ENCODE measurements around the gene ARHGAP1. TPM values are rescaled to one million over a fixed set of nuclear protein-coding genes. Genes with fewer than 3 reads are reported as not detected.

The ARHGAP1 gene
- total and polyA plus RNA-seq, 12 donors: 18.7 to 125 (median 70.2) TPM

GRCh38 chr11:46745328-46745727, 44.9 kb upstream of the ARHGAP1 start:
- Histone ChIP-seq H3K27me3 (no peaks in the 10 kb centered on the region), H3K27ac (no peak overlapping the region), H3K4me3 (no peak overlapping the region), H3K4me1 (replicated peaks in 1 of 2) (no peaks in the 10 kb centered on the region), H3K9me3 (replicated peaks in 1 of 3) (no peaks in the 10 kb centered on the region), H3K36me3 (replicated peaks in 1 of 2) (peaks cover 0 to 88% of the 10 kb centered on the region in 2 donors)
- DNase-seq: no peak
- TF ChIP-seq POLR2A (IDR thresholded peaks at IDR 0.05) (no peak), CTCF (IDR thresholded peaks at IDR 0.05) (no peak)
- 75 to 90% (median 85%) methylated on average over 1 of the region's 1 CpG for WGBS, 4 donors
- intact Hi-C loops (cut with DNase I): no loop called here

GRCh38 chr11:46743693-46744339, 43.4 kb upstream of the ARHGAP1 start:
- no peak for DNase-seq
- no peak overlapping the region for H3K27ac ChIP-seq
- 77 to 91% (median 83%) methylated on average over 10 of the region's 10 CpGs for WGBS, 4 donors
- TF ChIP-seq POLR2A (IDR thresholded peaks at IDR 0.05) (no peak), CTCF (IDR thresholded peaks at IDR 0.05) (no peak)
- no peaks in the 10 kb centered on the region for H3K9me3 ChIP-seq (replicated peaks in 1 of 3)
- H3K4me1 ChIP-seq (replicated peaks in 1 of 2): no peaks in the 10 kb centered on the region
- H3K36me3 ChIP-seq (replicated peaks in 1 of 2): peaks cover 0 to 73% of the 10 kb centered on the region in 2 donors
- intact Hi-C loops (cut with DNase I): no loop called here
- H3K4me3 ChIP-seq: no peak overlapping the region
- H3K27me3 ChIP-seq: no peaks in the 10 kb centered on the region

GRCh38 chr11:46743043-46743442, 42.6 kb upstream of the ARHGAP1 start:
- Histone ChIP-seq H3K9me3 (replicated peaks in 1 of 3) (no peaks in the 10 kb centered on the region), H3K27ac (no peak overlapping the region), H3K4me1 (replicated peaks in 1 of 2) (no peaks in the 10 kb centered on the region), H3K4me3 (no peak overlapping the region), H3K27me3 (no peaks in the 10 kb centered on the region), H3K36me3 (replicated peaks in 1 of 2) (peaks cover 0 to 65% of the 10 kb centered on the region in 2 donors)
- intact Hi-C loops (cut with DNase I): no loop called here
- TF ChIP-seq POLR2A (IDR thresholded peaks at IDR 0.05) (no peak), CTCF (IDR thresholded peaks at IDR 0.05) (no peak)
- DNase-seq: no peak
- WGBS, 4 donors: 86 to 94% (median 93%) methylated on average over 2 of the region's 2 CpGs

GRCh38 chr11:46741600-46742484, 41.4 kb upstream of the ARHGAP1 start:
- Histone ChIP-seq H3K36me3 (replicated peaks in 1 of 2) (peaks cover 0 to 53% of the 10 kb centered on the region in 2 donors), H3K27me3 (no peaks in the 10 kb centered on the region), H3K27ac (no peak overlapping the region), H3K4me1 (replicated peaks in 1 of 2) (no peaks in the 10 kb centered on the region), H3K9me3 (replicated peaks in 1 of 3) (no peaks in the 10 kb centered on the region), H3K4me3 (no peak overlapping the region)
- TF ChIP-seq POLR2A (IDR thresholded peaks at IDR 0.05) (no peak), CTCF (IDR thresholded peaks at IDR 0.05) (no peak)
- intact Hi-C loops (cut with DNase I): no loop called here
- DNase-seq: no peak
- 74 to 82% (median 79%) methylated on average over 12 of the region's 12 CpGs for WGBS, 4 donors

Data from adrenal gland (tissue), 12 donors.